HG03565 (cell line): ENCODE measurements around the gene NLRP5.
"Not testable (repeated sequence)": the region's sequence is repeated elsewhere in the genome, so short reads cannot be mapped to it uniquely, and the experiment has no call there.

Experiments used
- ATAC-seq: cut with Tn5 transposase; IDR thresholded peaks from one replicate; pipeline ENCODE4 v1.9.1; 2021; ENCODE audit warnings: mild to moderate bottlenecking, moderate library complexity; ENCODE audit not compliant: unreplicated experiment

Gene NLRP5

DNA sequence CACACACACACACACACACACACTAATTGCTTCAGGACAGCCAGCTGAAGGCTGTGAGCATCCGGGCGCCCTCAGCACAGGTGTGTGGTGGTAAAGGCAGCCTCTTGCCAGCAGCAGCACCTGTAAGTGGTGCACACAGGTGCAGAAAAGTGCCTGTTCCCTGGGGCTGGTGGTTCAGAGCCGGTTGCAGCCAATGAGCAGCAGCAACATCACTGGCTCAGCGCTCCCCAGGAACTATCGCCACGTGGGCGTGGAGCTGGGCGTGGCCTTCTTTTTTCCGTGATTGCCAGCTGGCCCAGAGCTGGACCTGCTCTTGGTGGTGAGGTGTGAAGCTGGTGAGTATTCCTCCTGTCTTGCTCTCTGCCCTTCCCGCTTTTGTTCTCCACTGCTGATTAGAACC lies at the start of gene NLRP5:
Gene NLRP5 (plus strand): TSS at position 289 of the 400 bp plus-strand sequence.
- no peak for ATAC-seq

- no peak for ATAC-seq
Measured at GRCh38 chr19:55939206-55939605, 47.4 kb upstream of the NLRP5 start.

DNA sequence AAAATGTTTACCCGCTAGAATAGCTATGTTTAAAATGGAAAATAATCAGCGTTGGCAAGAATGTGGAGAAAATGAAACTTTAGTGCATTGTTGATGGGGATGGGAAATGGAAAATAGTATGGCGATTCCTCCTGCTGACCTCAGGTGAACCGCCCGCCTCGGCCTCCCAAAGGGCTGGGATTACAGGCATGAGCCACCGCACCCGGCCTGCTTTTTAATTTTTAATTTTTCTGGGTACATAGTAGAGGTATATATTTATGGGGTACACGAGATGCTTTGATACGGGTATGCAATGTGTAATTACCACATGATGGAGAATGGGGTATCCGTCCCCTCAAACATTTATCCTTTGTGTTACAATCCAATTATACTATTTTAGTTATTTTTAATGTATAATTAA lies 46.3 kb upstream of the NLRP5 start:
- no peak for ATAC-seq

GRCh38 chr19:55947532-55947931 lies 39.0 kb upstream of the NLRP5 start, which contains the start of gene NLRP8:
TSS of gene NLRP8 (plus strand) at chr19:55947832.
- ATAC-seq, result no peak

GRCh38 chr19:55950566-55950965 lies 36.0 kb upstream of the NLRP5 start:
- ATAC-seq, result not testable (repeated sequence)

DNA sequence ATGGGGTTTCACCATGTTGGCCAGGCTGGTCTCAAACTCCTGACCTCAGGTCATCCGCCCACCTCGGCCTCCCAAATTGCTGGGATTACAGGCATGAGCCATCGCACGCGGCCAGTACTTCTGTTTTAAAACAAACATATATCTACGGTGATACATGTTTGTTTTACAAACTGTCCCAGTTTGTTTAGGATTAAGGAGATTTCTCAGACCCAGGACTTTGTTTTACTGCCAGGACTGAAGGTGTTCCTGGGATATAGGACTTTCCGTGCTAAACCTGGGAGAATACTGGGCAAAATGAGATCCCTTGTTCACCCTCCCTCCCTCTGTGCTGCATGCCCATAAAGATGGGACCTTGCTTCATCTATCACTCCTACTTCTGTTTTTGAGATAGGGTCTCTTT lies 30.1 kb upstream of the NLRP5 start:
- no peak for ATAC-seq

GRCh38 chr19:55958356-55958755 lies 28.2 kb upstream of the NLRP5 start:
- no peak for ATAC-seq

- ATAC-seq, result no peak
Measured at GRCh38 chr19:55959996-55960675, 26.4 kb upstream of the NLRP5 start.

DNA sequence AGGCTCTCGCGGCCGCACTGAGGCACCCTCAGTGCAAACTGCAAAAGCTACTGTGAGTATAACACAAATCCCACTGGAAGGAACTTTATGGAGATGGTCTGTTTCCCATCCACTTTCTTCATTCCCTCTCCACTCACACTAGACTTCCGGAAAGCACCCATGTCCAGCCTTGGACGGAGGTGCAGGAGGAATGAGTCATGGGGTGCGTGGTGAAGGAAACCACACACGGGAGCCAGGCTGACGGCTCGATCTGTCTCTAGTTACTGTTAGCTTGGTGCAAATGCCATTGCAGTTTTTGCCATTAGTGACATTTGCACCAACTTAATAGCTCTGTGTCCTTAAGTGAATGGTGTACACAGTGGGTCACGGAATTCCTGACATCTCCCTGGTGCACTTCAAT lies 24.4 kb upstream of the NLRP5 start:
- no peak for ATAC-seq

DNA sequence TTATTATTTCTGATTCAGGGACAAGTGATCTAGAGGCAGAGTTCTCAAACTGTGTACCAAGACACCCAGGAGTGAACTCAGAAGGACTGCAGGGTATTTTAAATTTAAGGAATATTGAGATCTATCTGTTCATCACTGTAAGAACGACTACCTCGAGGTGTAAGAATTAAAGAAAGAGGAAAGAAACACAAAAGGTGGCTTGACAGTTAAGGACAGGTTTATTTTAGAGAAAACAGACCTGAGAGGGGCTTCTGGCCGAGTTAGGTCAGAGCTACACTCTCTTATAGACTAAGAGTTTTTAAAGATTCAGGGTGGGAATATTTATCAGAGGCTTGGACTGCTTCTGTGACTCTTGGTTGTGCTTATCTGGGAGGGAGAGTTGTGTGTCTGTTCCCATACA lies 12.6 kb upstream of the NLRP5 start:
- ATAC-seq, result no peak

DNA sequence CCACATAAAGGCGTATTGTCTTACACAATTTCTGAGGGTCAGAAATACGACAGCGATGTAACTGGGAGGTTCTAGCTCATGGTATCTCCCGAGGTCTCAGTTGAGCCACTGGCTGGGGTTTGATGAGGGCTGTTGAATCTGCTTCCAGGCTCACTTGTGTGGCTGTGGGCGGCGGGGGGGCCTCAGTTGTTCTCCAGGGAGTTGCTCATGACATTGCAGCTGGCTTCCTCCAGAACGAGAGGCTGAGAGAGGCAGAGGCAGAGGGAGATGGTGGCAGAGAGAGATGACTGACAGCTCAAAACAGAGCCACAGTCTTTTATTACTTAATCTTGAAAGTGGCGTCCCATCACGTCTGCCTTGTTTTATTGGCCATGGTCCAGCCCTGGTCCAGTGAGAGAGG lies 6.2 kb upstream of the NLRP5 start:
- no peak for ATAC-seq

DNA sequence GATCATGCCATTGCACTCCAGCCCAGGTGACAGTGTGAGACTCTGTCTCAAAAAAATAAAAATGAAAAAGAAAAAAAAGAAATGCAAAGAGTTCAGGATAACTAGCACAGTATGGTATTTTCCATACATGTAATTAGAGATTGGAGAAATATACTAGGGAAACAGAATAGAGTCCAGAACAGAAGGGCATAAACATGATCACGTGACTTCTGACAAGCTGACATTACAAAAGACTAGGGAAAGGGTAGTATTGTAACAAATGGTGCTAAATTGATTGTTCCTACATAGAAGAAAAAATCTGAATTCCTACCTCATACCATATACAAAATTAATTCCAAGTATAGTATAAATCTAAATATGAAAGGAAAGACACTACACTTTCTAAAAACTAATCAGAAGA lies 1.3 kb upstream of the NLRP5 start:
- no peak for ATAC-seq

DNA sequence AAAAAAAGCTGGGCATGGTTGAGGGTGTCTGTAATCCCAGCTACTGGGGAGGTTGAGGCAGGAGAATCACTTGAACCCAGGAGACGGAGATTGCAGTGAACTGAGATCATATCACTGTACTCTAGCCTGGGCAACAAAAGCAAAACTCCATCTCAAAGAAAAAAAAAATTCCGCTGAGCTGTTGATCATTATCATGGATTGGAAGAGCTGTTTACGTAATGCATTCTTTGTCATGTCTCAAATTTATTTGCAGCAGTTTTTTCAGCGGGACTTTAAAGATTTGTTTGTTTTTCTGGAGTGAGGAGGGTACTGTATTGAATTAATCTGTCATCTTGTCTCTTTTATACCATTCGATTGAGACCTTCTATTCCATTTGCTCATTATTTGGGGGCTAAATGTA lies 4.3 kb downstream of the NLRP5 start:
- no peak for ATAC-seq

DNA sequence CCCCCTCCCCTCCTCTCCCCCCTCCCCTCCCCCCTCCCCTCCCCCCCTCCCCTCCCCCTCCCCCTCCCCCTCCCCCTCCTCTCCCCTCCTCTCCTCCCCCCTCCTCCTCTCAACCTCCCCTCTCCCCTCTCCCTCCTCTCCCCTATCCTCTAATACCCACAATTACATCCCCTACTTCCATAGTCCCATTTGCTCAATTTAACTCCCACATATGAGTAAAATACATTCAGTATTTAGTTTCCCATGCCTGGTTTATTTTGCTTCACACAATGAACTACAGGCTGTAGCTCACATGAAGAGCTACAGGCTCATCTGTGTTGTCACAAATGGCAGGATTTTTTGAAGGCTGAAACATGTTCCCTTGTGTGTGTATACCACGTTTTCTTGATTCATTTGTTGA lies 6.9 kb downstream of the NLRP5 start:
- ATAC-seq, result no peak

GRCh38 chr19:56014765-56015164 lies 28.2 kb downstream of the NLRP5 start:
- ATAC-seq, result no peak

DNA sequence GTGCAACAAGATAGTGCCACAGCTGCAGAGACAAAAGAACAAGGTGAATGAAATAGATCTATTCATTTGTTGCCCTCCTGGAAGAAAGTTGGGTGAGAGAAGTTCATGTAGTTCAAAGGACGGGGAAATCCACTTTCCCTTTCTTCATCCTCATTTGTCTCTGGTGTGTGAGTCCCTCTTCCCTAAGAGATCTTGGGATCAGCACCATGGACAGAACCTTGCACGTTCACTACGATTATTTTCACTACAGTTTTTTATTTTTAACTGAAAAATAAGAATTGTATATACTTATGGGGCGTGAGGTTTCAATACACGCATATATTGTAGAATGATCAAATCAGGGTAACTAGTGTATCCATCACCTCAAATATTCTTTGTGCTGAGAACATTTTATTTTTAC lies 29.2 kb downstream of the NLRP5 start:
- no peak for ATAC-seq

- ATAC-seq, result not testable (repeated sequence)
Measured at GRCh38 chr19:56019325-56019724, 32.8 kb downstream of the NLRP5 start.

- not testable (repeated sequence) for ATAC-seq
Measured at GRCh38 chr19:56020355-56020975, 33.9 kb downstream of the NLRP5 start.

- ATAC-seq, result no peak
Measured at GRCh38 chr19:56026769-56027168, 40.2 kb downstream of the NLRP5 start.

- no peak for ATAC-seq
Measured at GRCh38 chr19:56053596-56053995, 67.0 kb downstream of the NLRP5 start.

GRCh38 chr19:56066152-56067023 lies 79.8 kb downstream of the NLRP5 start:
- ATAC-seq, result no peak

DNA sequence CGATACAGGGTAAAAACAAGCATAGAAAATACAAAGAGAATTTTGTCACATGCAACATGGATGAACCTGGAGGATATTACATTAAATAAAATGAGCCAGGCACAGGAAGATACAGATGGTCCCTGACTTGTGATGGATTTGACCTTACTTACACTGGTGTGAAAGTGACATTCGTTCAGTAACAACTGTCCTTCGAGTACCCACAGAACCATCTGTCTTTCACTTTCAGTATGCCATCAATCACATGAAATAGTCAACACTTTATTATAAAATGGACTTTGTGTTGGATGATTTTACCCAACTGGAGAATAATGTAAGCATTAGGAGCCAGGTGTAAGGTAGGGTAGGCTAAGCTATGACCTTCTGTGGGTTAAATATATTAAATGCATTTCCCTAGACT lies 83.1 kb downstream of the NLRP5 start:
- no peak for ATAC-seq
